CD4-positive, CD25-positive, alpha-beta regulatory T cell (primary cell): ENCODE measurements around the gene TSC22D1. TPM values are rescaled to one million over a fixed set of nuclear protein-coding genes. Genes with fewer than 3 reads are reported as not detected.

Experiments used
- ATAC-seq, 2 donors: fragments of 150-1000 bp; cut with Tn5 transposase; one replicate each; pipeline ENCODE4 v1.10.0; 2021; ENCODE audit warnings: low read depth in 2 of 2, moderate number of reproducible peaks in 2 of 2, moderate library complexity in 1 of 2
- DNase-seq, 3 donors: peaks; one replicate each; pipeline versions ENCODE4 v3.0.0 to v3.0.0-alpha.2; 2012 to 2022; ENCODE audit warnings: mixed read lengths in 1 of 3
- H3K27ac ChIP-seq: one replicate; pipeline ENCODE4 v1.7.0; 2013; ENCODE audit warnings: mild to moderate bottlenecking, low read length; ENCODE audit not compliant: insufficient read depth, poor library complexity, severe bottlenecking
- H3K27me3 ChIP-seq: one replicate; pipeline ENCODE4 v1.7.0; 2013; ENCODE audit warnings: low read length; ENCODE audit not compliant: control insufficient read depth, insufficient read depth
- H3K36me3 ChIP-seq: one replicate; pipeline ENCODE4 v1.7.0; 2013; ENCODE audit warnings: mild to moderate bottlenecking, low read length, moderate library complexity; ENCODE audit not compliant: control insufficient read depth, insufficient read depth
- H3K4me1 ChIP-seq: 2 replicates; pipeline ENCODE4 v1.7.0; 2013; ENCODE audit warnings: mild to moderate bottlenecking, low read length; ENCODE audit not compliant: insufficient read depth, control insufficient read depth, poor library complexity, severe bottlenecking
- H3K4me3 ChIP-seq: one replicate; pipeline ENCODE4 v1.7.0; 2013; ENCODE audit warnings: low read depth, mild to moderate bottlenecking, low read length, moderate library complexity
- H3K9me3 ChIP-seq, 2 experiments: 1 replicate in 1 of 2; 2 replicates in 1 of 2; pipeline ENCODE4 v1.7.0; 2013; ENCODE audit warnings: low read length in 2 of 2, mild to moderate bottlenecking in 1 of 2, moderate library complexity in 1 of 2; ENCODE audit not compliant: control insufficient read depth in 2 of 2
- H3K27ac Mint-ChIP-seq, 3 donors: one replicate each; pipeline ENCODE4 v1.8.0; 2020 to 2022; ENCODE audit warnings: mild to moderate bottlenecking in 3 of 3, mixed read lengths in 3 of 3, moderate library complexity in 2 of 3
- H3K27me3 Mint-ChIP-seq: one replicate; pipeline ENCODE4 v1.8.0; 2022; ENCODE audit warnings: mild to moderate bottlenecking, mixed read lengths
- H3K36me3 Mint-ChIP-seq: one replicate; pipeline ENCODE4 v1.8.0; 2020; ENCODE audit warnings: mixed read lengths
- H3K4me1 Mint-ChIP-seq, 4 donors: one replicate each; pipeline ENCODE4 v1.8.0; 2020 to 2022; ENCODE audit warnings: mixed read lengths in 4 of 4, mild to moderate bottlenecking in 1 of 4
- H3K4me3 Mint-ChIP-seq, 4 donors: one replicate each; pipeline ENCODE4 v1.8.0; 2020 to 2022; ENCODE audit warnings: mild to moderate bottlenecking in 4 of 4, mixed read lengths in 4 of 4, moderate library complexity in 3 of 4
- H3K9me3 Mint-ChIP-seq, 7 donors: one replicate each; pipeline ENCODE4 v1.8.0; 2020 to 2022; ENCODE audit warnings: mixed read lengths in 7 of 7, mild to moderate bottlenecking in 3 of 7, moderate library complexity in 2 of 7
- polyA plus RNA-seq, 4 donors: library from polyadenylated mRNA; unstranded; fragments of 300-500 nt; fragmentation: Illumina TruSeq; gene quantifications; one replicate each; pipeline ENCODE4 v1.2.3, GENCODE V29; 2021
- total RNA-seq: library from RNA; stranded (reverse); gene quantifications from one replicate; pipeline ENCODE4 v1.2.3, GENCODE V29; 2022

Gene TSC22D1
- total and polyA plus RNA-seq, 5 donors from 2014 or later: 4.0 to 35.9 (median 4.1) TPM

GRCh38 chr13:44474122-44474910, 101.8 kb downstream of the TSC22D1 start:
- H3K9me3 Mint-ChIP-seq: no peaks in the 10 kb centered on the region
- H3K36me3 ChIP-seq: no peaks in the 10 kb centered on the region
- H3K27me3 ChIP-seq: no peaks in the 10 kb centered on the region
- H3K36me3 Mint-ChIP-seq: peaks cover 3% of the 10 kb centered on the region
- no peaks in the 10 kb centered on the region for H3K4me1 ChIP-seq
- peaks cover 0 to 2% (median 0%) of the 10 kb centered on the region in 4 donors for H3K4me1 Mint-ChIP-seq
- no peak overlapping the region for H3K4me3 ChIP-seq
- no peaks in the 10 kb centered on the region for H3K27me3 Mint-ChIP-seq
- no peak overlapping the region for H3K4me3 Mint-ChIP-seq
- ATAC-seq (no peak), DNase-seq (no peak)
- H3K9me3 ChIP-seq: no peaks in the 10 kb centered on the region
- no peak overlapping the region for H3K27ac Mint-ChIP-seq
- H3K27ac ChIP-seq: no peak overlapping the region

- Mint-ChIP-seq H3K4me3 (no peak overlapping the region), H3K27ac (no peak overlapping the region), H3K36me3 (peaks cover 3% of the 10 kb centered on the region), H3K27me3 (no peaks in the 10 kb centered on the region), H3K4me1 (peaks cover 0 to 3% (median under 1%) of the 10 kb centered on the region in 4 donors), H3K9me3 (no peaks in the 10 kb centered on the region)
- Histone ChIP-seq H3K36me3 (no peaks in the 10 kb centered on the region), H3K27ac (no peak overlapping the region), H3K27me3 (no peaks in the 10 kb centered on the region), H3K4me1 (no peaks in the 10 kb centered on the region), H3K9me3 (no peaks in the 10 kb centered on the region), H3K4me3 (no peak overlapping the region)
- ATAC-seq: no peak
- no peak for DNase-seq
Observed at GRCh38 chr13:44471686-44472085, 104.4 kb downstream of the TSC22D1 start.

- Histone ChIP-seq H3K27me3 (no peaks in the 10 kb centered on the region), H3K27ac (no peak overlapping the region), H3K4me3 (no peak overlapping the region), H3K4me1 (no peaks in the 10 kb centered on the region), H3K9me3 (no peaks in the 10 kb centered on the region), H3K36me3 (no peaks in the 10 kb centered on the region)
- H3K27ac Mint-ChIP-seq: no peak overlapping the region
- H3K27me3 Mint-ChIP-seq: no peaks in the 10 kb centered on the region
- H3K9me3 Mint-ChIP-seq: no peaks in the 10 kb centered on the region
- DNase-seq (peak in 2 of 3 donors; percentile 24 to 43), ATAC-seq (no peak)
- H3K4me3 Mint-ChIP-seq: no peak overlapping the region
- H3K4me1 Mint-ChIP-seq: peaks cover 0 to 3% (median under 1%) of the 10 kb centered on the region in 4 donors
- H3K36me3 Mint-ChIP-seq: peaks cover 3% of the 10 kb centered on the region
Observed at GRCh38 chr13:44470638-44471562, 105.2 kb downstream of the TSC22D1 start.

GRCh38 chr13:44468874-44469273, 107.3 kb downstream of the TSC22D1 start:
- Histone ChIP-seq H3K4me3 (no peak overlapping the region), H3K27me3 (no peaks in the 10 kb centered on the region), H3K4me1 (no peaks in the 10 kb centered on the region), H3K36me3 (no peaks in the 10 kb centered on the region), H3K27ac (no peak overlapping the region), H3K9me3 (no peaks in the 10 kb centered on the region)
- ATAC-seq (no peak), DNase-seq (no peak)
- H3K27ac Mint-ChIP-seq: no peak overlapping the region
- H3K4me3 Mint-ChIP-seq: no peak overlapping the region
- peaks cover 0 to 5% (median under 1%) of the 10 kb centered on the region in 4 donors for H3K4me1 Mint-ChIP-seq
- peaks cover 3% of the 10 kb centered on the region for H3K36me3 Mint-ChIP-seq
- no peaks in the 10 kb centered on the region for H3K9me3 Mint-ChIP-seq
- H3K27me3 Mint-ChIP-seq: no peaks in the 10 kb centered on the region

- H3K4me1 ChIP-seq: no peaks in the 10 kb centered on the region
- ATAC-seq (no peak), DNase-seq (no peak)
- no peak overlapping the region for H3K4me3 ChIP-seq
- no peaks in the 10 kb centered on the region for H3K9me3 ChIP-seq
- Mint-ChIP-seq H3K9me3 (no peaks in the 10 kb centered on the region), H3K4me1 (peaks cover 0 to 8% (median 0%) of the 10 kb centered on the region in 4 donors), H3K36me3 (no peaks in the 10 kb centered on the region), H3K27me3 (peaks cover 4% of the 10 kb centered on the region), H3K27ac (no peak overlapping the region), H3K4me3 (no peak overlapping the region)
- H3K27ac ChIP-seq: no peak overlapping the region
- H3K27me3 ChIP-seq: no peaks in the 10 kb centered on the region
- H3K36me3 ChIP-seq: no peaks in the 10 kb centered on the region
Observed at GRCh38 chr13:44465318-44465717, 110.8 kb downstream of the TSC22D1 start.

GRCh38 chr13:44464471-44464870, 111.7 kb downstream of the TSC22D1 start:
- Histone ChIP-seq H3K27me3 (no peaks in the 10 kb centered on the region), H3K4me1 (no peaks in the 10 kb centered on the region), H3K4me3 (no peak overlapping the region), H3K36me3 (no peaks in the 10 kb centered on the region), H3K27ac (no peak overlapping the region), H3K9me3 (no peaks in the 10 kb centered on the region)
- Mint-ChIP-seq H3K9me3 (no peaks in the 10 kb centered on the region), H3K27ac (no peak overlapping the region), H3K36me3 (no peaks in the 10 kb centered on the region), H3K4me1 (peaks cover 0 to 8% (median 0%) of the 10 kb centered on the region in 4 donors), H3K27me3 (peaks cover 4% of the 10 kb centered on the region), H3K4me3 (no peak overlapping the region)
- ATAC-seq (no peak), DNase-seq (no peak)

GRCh38 chr13:44463759-44464158, 112.4 kb downstream of the TSC22D1 start:
- Histone ChIP-seq H3K4me1 (no peaks in the 10 kb centered on the region), H3K36me3 (no peaks in the 10 kb centered on the region), H3K27ac (no peak overlapping the region), H3K27me3 (no peaks in the 10 kb centered on the region), H3K9me3 (no peaks in the 10 kb centered on the region), H3K4me3 (no peak overlapping the region)
- no peak overlapping the region for H3K27ac Mint-ChIP-seq
- ATAC-seq (no peak), DNase-seq (no peak)
- peaks cover 0 to 8% (median 0%) of the 10 kb centered on the region in 4 donors for H3K4me1 Mint-ChIP-seq
- no peaks in the 10 kb centered on the region for H3K9me3 Mint-ChIP-seq
- H3K36me3 Mint-ChIP-seq: no peaks in the 10 kb centered on the region
- no peak overlapping the region for H3K4me3 Mint-ChIP-seq
- peaks cover 4% of the 10 kb centered on the region for H3K27me3 Mint-ChIP-seq
